Nephron (organoid): ENCODE data around the gene NFATC1.

Experiments
- H3K27ac Mint-ChIP-seq, 3 experiments: 2 replicates each; pipeline ENCODE4 v1.8.0; 2020; ENCODE audit warnings: mixed read lengths in 3 of 3, mild to moderate bottlenecking in 2 of 3, moderate library complexity in 1 of 3
- H3K27me3 Mint-ChIP-seq: 2 replicates; pipeline ENCODE4 v1.8.0; 2021; ENCODE audit warnings: low read depth, mild to moderate bottlenecking, moderate library complexity, mixed read lengths
- H3K36me3 Mint-ChIP-seq: 2 replicates; pipeline ENCODE4 v1.8.0; 2020; ENCODE audit warnings: low read depth, mixed read lengths
- H3K4me1 Mint-ChIP-seq: 2 replicates; pipeline ENCODE4 v1.8.0; 2020; ENCODE audit warnings: mixed read lengths
- H3K4me3 Mint-ChIP-seq, 3 experiments: 2 replicates each; pipeline ENCODE4 v1.8.0; 2020; ENCODE audit warnings: mild to moderate bottlenecking in 3 of 3, mixed read lengths in 3 of 3, moderate library complexity in 2 of 3
- H3K9me3 Mint-ChIP-seq: 2 replicates; pipeline ENCODE4 v1.8.0; 2020; ENCODE audit warnings: mixed read lengths
- CTCF ChIP-seq, 3 experiments: fragments of 200-600 bp; sonication (generic); IDR thresholded peaks; one replicate each; pipeline ENCODE4 v1.5.0; 2021; ENCODE audit warnings: antibody characterized with exemption in 3 of 3; ENCODE audit not compliant: unreplicated experiment in 3 of 3

Gene NFATC1

GRCh38 chr18:79510046-79510685 lies 114.4 kb downstream of the NFATC1 start:
- no peak for TF ChIP-seq CTCF (IDR thresholded peaks at IDR 0.05; ENCODE audit: unreplicated experiment in 3 of 3)
- H3K36me3 Mint-ChIP-seq = peaks cover 5% of the 10 kb centered on the region

DNA sequence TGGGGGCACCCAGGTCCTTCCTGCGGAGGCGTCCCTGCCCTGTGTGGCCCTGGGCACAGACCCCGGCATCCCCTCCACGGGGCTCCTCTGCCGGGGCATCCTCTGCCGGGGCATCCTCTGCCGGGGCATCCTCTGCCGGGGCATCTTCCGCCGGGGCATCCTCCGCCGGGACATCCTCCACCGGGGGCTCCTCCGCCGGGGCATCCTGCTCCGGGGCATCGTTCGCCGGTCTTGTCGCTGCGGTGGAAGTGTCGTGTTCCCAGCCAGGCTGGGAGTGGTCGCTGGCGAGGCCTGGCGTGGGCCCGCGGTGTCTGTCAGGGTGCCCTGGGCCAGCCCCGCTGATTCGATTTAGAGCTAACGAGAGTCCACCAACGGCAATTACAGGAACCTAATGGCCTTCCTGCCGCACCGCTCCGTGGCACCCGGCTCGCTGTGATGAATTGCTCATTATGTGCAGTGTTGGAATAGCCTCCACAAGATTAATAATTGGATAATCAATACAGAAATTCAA lies 115.1 kb downstream of the NFATC1 start:
- Mint-ChIP-seq H3K4me3 (no peak overlapping the region), H3K27ac (no peak overlapping the region), H3K27me3 (peaks cover 4% of the 10 kb centered on the region), H3K36me3 (peaks cover 5% of the 10 kb centered on the region), H3K4me1 (peaks cover 37% of the 10 kb centered on the region), H3K9me3 (no peaks in the 10 kb centered on the region)
- no peak for TF ChIP-seq CTCF (IDR thresholded peaks at IDR 0.05; ENCODE audit: unreplicated experiment in 3 of 3)

More at GRCh38 chr18:79510046-79510685, 114.4 kb downstream of the NFATC1 start:
- Mint-ChIP-seq H3K27ac (peak overlapping the region; percentile 8 to 60 (median 53)), H3K9me3 (no peaks in the 10 kb centered on the region), H3K27me3 (peaks cover 4% of the 10 kb centered on the region), H3K4me3 (no peak overlapping the region), H3K4me1 (peaks cover 35% of the 10 kb centered on the region)

GRCh38 chr18:79511271-79511670 lies 115.5 kb downstream of the NFATC1 start:
- Mint-ChIP-seq H3K36me3 (peaks cover 5% of the 10 kb centered on the region), H3K27me3 (peaks cover 4% of the 10 kb centered on the region), H3K27ac (no peak overlapping the region), H3K4me3 (no peak overlapping the region), H3K4me1 (peaks cover 40% of the 10 kb centered on the region), H3K9me3 (no peaks in the 10 kb centered on the region)
- no peak for TF ChIP-seq CTCF (IDR thresholded peaks at IDR 0.05; ENCODE audit: unreplicated experiment in 3 of 3)

GRCh38 chr18:79511671-79512301 lies 116.1 kb downstream of the NFATC1 start:
- no peak for TF ChIP-seq CTCF (IDR thresholded peaks at IDR 0.05; ENCODE audit: unreplicated experiment in 3 of 3)
- Mint-ChIP-seq H3K9me3 (no peaks in the 10 kb centered on the region), H3K27me3 (no peaks in the 10 kb centered on the region), H3K27ac (no peak overlapping the region), H3K4me3 (no peak overlapping the region), H3K4me1 (peaks cover 40% of the 10 kb centered on the region), H3K36me3 (peaks cover 5% of the 10 kb centered on the region)

DNA sequence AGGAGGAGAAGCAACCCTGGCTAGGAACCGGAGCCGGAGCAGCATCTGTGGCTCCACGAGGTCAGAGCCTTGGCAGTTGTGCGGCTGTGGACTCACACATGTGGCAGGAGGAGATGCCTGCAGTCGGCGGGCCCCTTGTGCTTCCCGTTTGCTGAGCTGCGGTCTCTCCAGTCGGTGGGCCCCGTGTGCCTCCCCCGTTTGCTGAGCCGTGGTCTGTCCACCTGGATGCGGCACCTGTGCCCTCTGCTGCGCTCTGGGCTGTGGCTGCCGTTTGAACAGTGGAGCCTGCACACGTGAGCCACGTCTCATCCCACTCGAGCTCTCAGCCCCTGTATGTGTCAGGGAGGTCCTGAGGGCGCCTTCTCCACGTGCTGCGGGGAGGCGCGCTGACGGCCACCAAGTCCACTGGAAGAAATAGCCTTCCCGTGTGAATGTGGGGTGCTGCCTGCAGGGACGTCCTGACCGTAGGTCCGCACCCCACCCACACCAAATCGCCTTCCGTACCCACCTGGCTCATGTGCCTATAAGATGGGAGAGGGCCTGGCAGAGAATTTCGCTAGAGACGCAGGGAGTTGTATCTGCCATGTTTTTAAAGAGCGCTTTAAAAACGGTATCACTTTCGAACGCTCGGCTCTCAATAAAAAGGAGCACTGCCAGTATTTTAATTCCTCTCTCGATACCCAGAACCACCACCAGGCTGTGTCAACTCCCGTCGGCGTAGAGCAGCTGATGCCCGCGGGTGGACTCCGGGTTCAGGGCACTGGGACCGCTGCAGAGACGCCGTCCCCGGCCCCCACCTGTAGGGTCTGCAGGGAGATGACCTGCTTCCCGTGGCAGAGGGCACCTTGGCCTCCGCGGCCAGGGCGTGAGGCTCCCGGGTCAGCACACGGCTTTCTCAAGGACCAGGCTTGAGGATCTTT lies 117.0 kb downstream of the NFATC1 start:
- Mint-ChIP-seq H3K4me3 (no peak overlapping the region), H3K4me1 (peaks cover 42% of the 10 kb centered on the region), H3K27ac (no peak overlapping the region), H3K9me3 (no peaks in the 10 kb centered on the region), H3K36me3 (peaks cover 5% of the 10 kb centered on the region), H3K27me3 (no peaks in the 10 kb centered on the region)
- no peak for TF ChIP-seq CTCF (IDR thresholded peaks at IDR 0.05; ENCODE audit: unreplicated experiment in 3 of 3)
